Omental fat pad (tissue), 4 donors: ENCODE measurements around the gene BMP6. TPM values are rescaled to one million over a fixed set of nuclear protein-coding genes. Genes with fewer than 3 reads are reported as not detected.
"Not testable (repeated sequence)": the region's sequence is repeated elsewhere in the genome, so short reads cannot be mapped to it uniquely, and the experiment has no call there.

Experiments used
- ATAC-seq: fragments of 150-250 bp; one replicate; pipeline ENCODE4 v1.9.1; 2016; ENCODE audit warnings: mild to moderate bottlenecking, moderate library complexity; ENCODE audit not compliant: low FRiP score
- DNase-seq: peaks from one replicate; pipeline ENCODE4 v3.0.0-alpha.2; 2019; ENCODE audit warnings: low spot score
- total RNA-seq, 4 donors: library from RNA; depleted of rRNA; stranded (reverse); fragments of >200 nt; gene quantifications; one replicate each; pipeline ENCODE4 v1.1.0, GENCODE V29; 2016
- TF ChIP-seq, protein P1 (sequence below), 3 donors: fragments of 450-650 bp; IDR thresholded peaks; one replicate each; pipeline ENCODE4 v1.5.1; 2016 to 2017; ENCODE audit warnings: antibody characterized with exemption in 3 of 3, mild to moderate bottlenecking in 3 of 3, moderate library complexity in 2 of 3

Gene BMP6
- total RNA-seq, 4 donors from 2014 or later, result 4.6 to 72.2 (median 20.7) TPM

DNA sequence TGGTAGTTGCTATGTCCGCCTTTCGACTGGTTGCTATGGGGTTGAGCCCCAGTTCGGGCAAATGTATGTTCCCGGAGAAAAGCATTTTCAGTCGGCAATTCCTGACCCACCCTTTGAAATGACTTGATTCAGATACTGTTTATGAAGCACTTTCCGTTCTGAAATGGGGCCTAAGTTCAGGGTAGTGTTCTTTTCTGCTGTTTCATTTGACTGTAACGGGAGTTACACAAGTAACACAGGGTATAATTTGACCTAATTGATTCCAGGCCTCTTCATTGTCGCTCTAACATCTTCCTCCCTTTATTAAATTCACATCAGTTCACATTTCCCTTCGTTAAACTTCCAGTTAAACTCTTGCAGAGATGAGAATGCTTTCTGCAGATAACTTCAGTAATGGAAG lies 85.5 kb downstream of the BMP6 start:
- no peak for ATAC-seq

DNA sequence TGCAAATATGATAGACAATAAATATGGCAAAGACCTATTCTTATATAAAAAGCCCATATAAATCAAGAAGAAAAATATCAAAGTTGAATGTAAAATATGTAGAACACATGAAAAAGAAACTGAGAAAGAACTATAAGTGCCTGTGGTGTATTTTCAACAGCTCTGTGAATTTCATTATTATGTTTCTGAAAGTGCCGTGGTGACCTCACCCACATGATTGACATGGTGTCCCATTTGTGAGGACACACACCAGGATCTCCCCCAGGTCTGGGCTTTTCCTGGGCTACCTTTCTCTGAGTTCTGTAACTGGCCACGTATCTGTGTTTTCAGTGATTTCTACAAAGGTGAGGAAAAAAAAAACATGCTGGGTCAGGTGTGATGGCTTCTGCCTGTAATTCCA lies 86.7 kb downstream of the BMP6 start:
- ATAC-seq, result no peak
- TF ChIP-seq, protein P1, sequence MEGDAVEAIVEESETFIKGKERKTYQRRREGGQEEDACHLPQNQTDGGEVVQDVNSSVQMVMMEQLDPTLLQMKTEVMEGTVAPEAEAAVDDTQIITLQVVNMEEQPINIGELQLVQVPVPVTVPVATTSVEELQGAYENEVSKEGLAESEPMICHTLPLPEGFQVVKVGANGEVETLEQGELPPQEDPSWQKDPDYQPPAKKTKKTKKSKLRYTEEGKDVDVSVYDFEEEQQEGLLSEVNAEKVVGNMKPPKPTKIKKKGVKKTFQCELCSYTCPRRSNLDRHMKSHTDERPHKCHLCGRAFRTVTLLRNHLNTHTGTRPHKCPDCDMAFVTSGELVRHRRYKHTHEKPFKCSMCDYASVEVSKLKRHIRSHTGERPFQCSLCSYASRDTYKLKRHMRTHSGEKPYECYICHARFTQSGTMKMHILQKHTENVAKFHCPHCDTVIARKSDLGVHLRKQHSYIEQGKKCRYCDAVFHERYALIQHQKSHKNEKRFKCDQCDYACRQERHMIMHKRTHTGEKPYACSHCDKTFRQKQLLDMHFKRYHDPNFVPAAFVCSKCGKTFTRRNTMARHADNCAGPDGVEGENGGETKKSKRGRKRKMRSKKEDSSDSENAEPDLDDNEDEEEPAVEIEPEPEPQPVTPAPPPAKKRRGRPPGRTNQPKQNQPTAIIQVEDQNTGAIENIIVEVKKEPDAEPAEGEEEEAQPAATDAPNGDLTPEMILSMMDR (IDR thresholded peaks at IDR 0.05), result no peak
- no peak for DNase-seq

More for the DNA sequence above, 85.5 kb downstream of the BMP6 start:
- TF ChIP-seq, protein P1 (IDR thresholded peaks at IDR 0.05), result no peak
- no peak for DNase-seq

DNA sequence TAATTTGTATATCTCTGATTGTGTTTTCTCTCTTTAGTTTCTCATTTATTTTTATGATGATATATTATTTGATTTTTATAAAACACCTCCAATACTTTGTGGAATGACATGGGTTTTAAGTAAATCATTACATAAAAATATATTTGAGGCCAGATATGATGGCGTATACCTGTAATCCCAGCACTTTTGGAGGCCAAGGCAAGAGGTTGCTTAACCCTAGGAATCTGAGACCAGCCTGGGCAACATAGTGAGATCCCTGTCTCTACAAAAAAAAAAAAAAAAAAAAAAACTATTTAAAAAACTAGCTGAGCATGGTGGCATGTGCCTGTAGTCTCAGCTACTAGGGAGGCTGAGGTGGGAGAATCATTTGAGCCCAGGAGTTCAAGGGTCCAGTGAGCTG lies 87.3 kb downstream of the BMP6 start:
- no peak for DNase-seq
- ATAC-seq, result no peak
- TF ChIP-seq, protein P1 (IDR thresholded peaks at IDR 0.05), result no peak

DNA sequence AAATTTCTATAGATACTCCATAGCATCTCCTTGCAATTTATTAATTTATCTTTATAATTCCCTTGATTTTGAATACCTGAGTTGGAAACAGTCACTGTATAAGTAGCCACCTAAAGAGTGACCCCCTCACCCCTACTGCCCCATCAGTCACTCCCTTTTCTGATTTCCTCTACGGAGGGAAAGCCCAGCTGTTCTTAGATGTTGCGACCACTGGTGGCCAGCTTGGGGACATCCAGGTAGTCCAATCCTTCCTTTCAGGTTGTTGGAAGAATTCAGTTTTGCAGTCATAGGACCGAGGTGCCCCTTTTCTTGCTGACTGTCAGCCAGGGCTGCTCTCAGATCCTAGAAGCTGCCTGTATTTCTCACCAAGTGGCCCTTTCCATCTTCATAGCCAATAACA lies 87.8 kb downstream of the BMP6 start:
- ATAC-seq, result no peak
- TF ChIP-seq, protein P1 (IDR thresholded peaks at IDR 0.05), result no peak
- no peak for DNase-seq

DNA sequence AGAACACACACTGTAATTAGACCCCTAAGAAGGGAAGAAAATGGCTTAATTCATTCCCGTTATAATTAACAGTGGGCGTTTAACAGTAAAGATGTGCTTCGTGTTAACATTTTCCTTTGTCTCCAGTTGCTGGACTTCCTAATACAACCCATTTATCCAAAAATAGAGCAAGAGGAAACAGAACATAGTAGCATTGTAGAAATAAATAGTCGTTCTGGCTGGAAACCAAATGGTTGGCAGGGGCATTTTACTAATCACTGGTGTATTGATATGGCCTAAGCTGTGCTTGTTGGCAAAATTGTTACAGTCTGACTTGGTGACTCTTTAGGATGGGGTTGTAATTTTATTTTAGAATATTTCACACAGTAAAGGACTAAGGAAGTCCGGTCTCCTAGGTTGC lies 89.8 kb downstream of the BMP6 start:
- DNase-seq (no peak), ATAC-seq (no peak)
- TF ChIP-seq, protein P1 (IDR thresholded peaks at IDR 0.05), result no peak

DNA sequence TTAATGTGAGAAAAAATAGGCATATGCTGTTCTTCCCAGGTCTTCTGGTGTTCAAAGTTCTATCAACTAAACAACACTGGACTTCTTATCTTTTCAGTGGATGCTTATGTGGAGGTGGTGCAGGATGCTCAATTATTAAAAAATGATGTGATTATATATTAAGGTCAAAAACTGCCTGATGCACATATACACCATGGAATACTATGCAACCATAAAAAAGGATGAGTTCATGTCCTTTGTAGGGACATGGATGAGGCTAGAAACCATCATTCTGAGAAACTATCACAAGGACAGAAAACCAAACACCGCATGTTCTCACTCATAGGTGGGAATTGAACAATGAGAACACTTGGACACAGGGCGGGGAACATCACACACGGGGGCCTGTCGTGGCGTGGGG lies 91.3 kb downstream of the BMP6 start:
- not testable (repeated sequence) for ATAC-seq, DNase-seq

DNA sequence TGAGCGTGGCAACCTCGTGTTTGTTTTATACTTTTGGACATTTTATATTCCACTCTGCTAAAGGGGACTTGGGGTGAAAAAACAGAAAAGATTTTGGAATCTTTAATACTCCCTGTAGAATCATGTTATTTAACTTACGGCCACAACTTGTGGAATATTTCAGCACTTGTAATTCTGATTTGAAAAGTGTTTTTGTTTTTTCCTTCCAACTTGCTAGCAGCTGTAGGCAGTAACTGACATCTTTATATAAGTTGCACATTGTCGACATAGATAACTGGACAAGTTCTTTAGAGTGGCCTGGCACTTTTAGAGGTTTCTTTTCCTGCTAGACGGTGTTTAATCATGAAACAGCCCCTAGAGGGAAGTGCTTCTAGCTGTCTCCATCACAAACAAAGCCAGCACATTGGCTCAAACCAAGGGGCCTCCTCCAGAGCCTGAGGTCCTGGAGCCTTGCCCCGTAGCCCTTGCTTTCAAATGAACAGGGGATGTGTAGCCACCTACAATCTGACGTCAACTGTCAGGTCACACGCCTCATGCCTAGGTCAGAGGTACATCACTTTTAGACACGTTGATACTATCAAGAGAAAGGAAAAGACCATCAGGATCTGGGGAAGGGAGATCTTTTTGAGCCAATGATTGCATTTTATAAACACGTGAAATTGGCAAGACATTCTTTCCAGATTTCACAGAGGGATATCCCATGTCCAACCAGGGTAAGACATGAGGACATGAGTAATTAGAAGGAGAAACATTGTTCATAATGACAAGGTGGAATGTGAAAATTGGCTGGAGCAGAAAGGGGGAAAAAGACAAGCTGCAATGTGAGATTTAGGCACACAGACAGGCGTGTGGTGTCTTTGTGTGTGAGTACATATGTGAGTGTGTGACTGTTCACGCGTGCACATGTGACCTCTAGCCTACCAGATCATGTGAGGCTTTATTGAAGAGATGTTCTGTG lies 92.6 kb downstream of the BMP6 start:
- peak; percentile 32 for ATAC-seq
- TF ChIP-seq, protein P1 (IDR thresholded peaks at IDR 0.05), result no peak
- DNase-seq, result no peak
